ENCODE results near the gene SRL.
"Not testable (repeated sequence)": the region's sequence is repeated elsewhere in the genome, so short reads cannot be mapped to it uniquely, and the experiment has no call there.

The SRL gene

GRCh38 chr16:4166821-4167220, 75.1 kb downstream of the SRL start:
- H3K4me3 ChIP-seq = no peak overlapping the region
- H3K4me1 ChIP-seq = no peaks in the 10 kb centered on the region
- H3K9me3 ChIP-seq = no peaks in the 10 kb centered on the region
- no peaks in the 10 kb centered on the region for H3K27me3 ChIP-seq (ENCODE audit: low read depth)
- no peaks in the 10 kb centered on the region for H3K36me3 ChIP-seq (replicated peaks)
- in situ Hi-C loops (cut with MboI; ENCODE audit: low sequenced_read_pairs) = no loop called here
- DNase-seq (ENCODE audit: low spot score in 2 of 2) = no peak

- Histone ChIP-seq H3K36me3 (replicated peaks) (no peaks in the 10 kb centered on the region), H3K4me3 (no peak overlapping the region), H3K9me3 (no peaks in the 10 kb centered on the region; the same call in 1 of the 2 replicates), H3K27me3 (ENCODE audit: low read depth) (no peaks in the 10 kb centered on the region), H3K4me1 (no peaks in the 10 kb centered on the region)
- in situ Hi-C loops (cut with MboI; ENCODE audit: low sequenced_read_pairs) = no loop called here
- DNase-seq (ENCODE audit: low spot score in 2 of 2) = no peak
These were observed 81.0 kb downstream of the SRL start for GRCh38 chr16:4160658-4161430.

- Histone ChIP-seq H3K27me3 (ENCODE audit: low read depth) (no peaks in the 10 kb centered on the region), H3K9me3 (no peaks in the 10 kb centered on the region; the same call in 1 of the 2 replicates), H3K4me3 (no peak overlapping the region), H3K4me1 (no peaks in the 10 kb centered on the region), H3K36me3 (replicated peaks) (no peaks in the 10 kb centered on the region)
- DNase-seq (ENCODE audit: low spot score in 2 of 2) = no peak
- in situ Hi-C loops (cut with MboI; ENCODE audit: low sequenced_read_pairs) = no loop called here
These were observed 82.2 kb downstream of the SRL start for GRCh38 chr16:4159726-4160125.

GRCh38 chr16:4158143-4159093, 83.5 kb downstream of the SRL start:
- DNase-seq (ENCODE audit: low spot score in 2 of 2) = no peak
- Histone ChIP-seq H3K9me3 (no peaks in the 10 kb centered on the region; the same call in 1 of the 2 replicates), H3K27me3 (ENCODE audit: low read depth) (no peaks in the 10 kb centered on the region), H3K36me3 (replicated peaks) (no peaks in the 10 kb centered on the region), H3K4me1 (no peaks in the 10 kb centered on the region), H3K4me3 (no peak overlapping the region)
- in situ Hi-C loops (cut with MboI; ENCODE audit: low sequenced_read_pairs) = no loop called here

- H3K27me3 ChIP-seq (ENCODE audit: low read depth) = no peaks in the 10 kb centered on the region
- in situ Hi-C loops (cut with MboI; ENCODE audit: low sequenced_read_pairs) = no loop called here
- no peaks in the 10 kb centered on the region for H3K36me3 ChIP-seq (replicated peaks)
- no peak overlapping the region for H3K4me3 ChIP-seq
- H3K9me3 ChIP-seq = no peaks in the 10 kb centered on the region; the same call in 1 of the 2 replicates
- DNase-seq (ENCODE audit: low spot score in 2 of 2) = no peak
- H3K4me1 ChIP-seq = no peaks in the 10 kb centered on the region
These were observed 84.5 kb downstream of the SRL start for GRCh38 chr16:4157376-4157825.

- H3K36me3 ChIP-seq (replicated peaks); DNase-seq (ENCODE audit: low spot score in 2 of 2); H3K4me1 ChIP-seq; H3K4me3 ChIP-seq; H3K9me3 ChIP-seq; in situ Hi-C loops (cut with MboI; ENCODE audit: low sequenced_read_pairs); H3K27me3 ChIP-seq (ENCODE audit: low read depth): not testable (repeated sequence)
These were observed 85.4 kb downstream of the SRL start for GRCh38 chr16:4156503-4156902.

- H3K27me3 ChIP-seq (ENCODE audit: low read depth); H3K9me3 ChIP-seq; H3K36me3 ChIP-seq (replicated peaks); H3K4me3 ChIP-seq; DNase-seq (ENCODE audit: low spot score in 2 of 2); H3K4me1 ChIP-seq; in situ Hi-C loops (cut with MboI; ENCODE audit: low sequenced_read_pairs): not testable (repeated sequence)
These were observed 88.5 kb downstream of the SRL start for GRCh38 chr16:4153364-4153763.

- no peaks in the 10 kb centered on the region for H3K4me1 ChIP-seq
- DNase-seq (ENCODE audit: low spot score in 2 of 2) = no peak
- no peaks in the 10 kb centered on the region for H3K36me3 ChIP-seq (replicated peaks)
- H3K9me3 ChIP-seq = no peaks in the 10 kb centered on the region; the same call in 1 of the 2 replicates
- no peak overlapping the region for H3K4me3 ChIP-seq
- H3K27me3 ChIP-seq (ENCODE audit: low read depth) = no peaks in the 10 kb centered on the region
- in situ Hi-C loops (cut with MboI; ENCODE audit: low sequenced_read_pairs) = no loop called here
These were observed 89.6 kb downstream of the SRL start for GRCh38 chr16:4152267-4152666.

GRCh38 chr16:4147236-4147635, 94.6 kb downstream of the SRL start:
- no peak for DNase-seq (ENCODE audit: low spot score in 2 of 2)
- Histone ChIP-seq H3K36me3 (replicated peaks) (no peaks in the 10 kb centered on the region), H3K9me3 (no peaks in the 10 kb centered on the region), H3K4me3 (no peak overlapping the region), H3K27me3 (ENCODE audit: low read depth) (no peaks in the 10 kb centered on the region), H3K4me1 (no peaks in the 10 kb centered on the region)
- in situ Hi-C loops (cut with MboI; ENCODE audit: low sequenced_read_pairs) = no loop called here

GRCh38 chr16:4142268-4142667, 99.6 kb downstream of the SRL start:
- no peak overlapping the region for H3K4me3 ChIP-seq
- in situ Hi-C loops (cut with MboI; ENCODE audit: low sequenced_read_pairs) = no loop called here
- H3K4me1 ChIP-seq = no peaks in the 10 kb centered on the region
- H3K9me3 ChIP-seq = no peaks in the 10 kb centered on the region
- DNase-seq (ENCODE audit: low spot score in 2 of 2) = no peak
- H3K36me3 ChIP-seq (replicated peaks) = no peaks in the 10 kb centered on the region; the same call in 1 of the 2 replicates
- H3K27me3 ChIP-seq (ENCODE audit: low read depth) = no peaks in the 10 kb centered on the region

- DNase-seq (ENCODE audit: low spot score in 2 of 2) = no peak
- Histone ChIP-seq H3K4me3 (no peak overlapping the region), H3K9me3 (no peaks in the 10 kb centered on the region), H3K36me3 (replicated peaks) (no peaks in the 10 kb centered on the region; the same call in 1 of the 2 replicates), H3K4me1 (peaks cover under 1% of the 10 kb centered on the region; the same call in 1 of the 2 replicates), H3K27me3 (ENCODE audit: low read depth) (no peaks in the 10 kb centered on the region)
- in situ Hi-C loops (cut with MboI; ENCODE audit: low sequenced_read_pairs) = no loop called here
These were observed 100.3 kb downstream of the SRL start for GRCh38 chr16:4141604-4142003.

- Histone ChIP-seq H3K4me1 (peaks cover 3% of the 10 kb centered on the region; the same call in 1 of the 2 replicates), H3K4me3 (no peak overlapping the region), H3K36me3 (replicated peaks) (no peaks in the 10 kb centered on the region; the same call in 1 of the 2 replicates), H3K27me3 (ENCODE audit: low read depth) (no peaks in the 10 kb centered on the region), H3K9me3 (no peaks in the 10 kb centered on the region)
- peak in 1 of 2 experiments; percentile 19 for DNase-seq (ENCODE audit: low spot score in 2 of 2)
- in situ Hi-C loops (cut with MboI; ENCODE audit: low sequenced_read_pairs) = no loop called here
These were observed 101.2 kb downstream of the SRL start for GRCh38 chr16:4140652-4141051.

GRCh38 chr16:4139968-4140367, 101.9 kb downstream of the SRL start:
- Histone ChIP-seq H3K9me3 (no peaks in the 10 kb centered on the region), H3K36me3 (replicated peaks) (no peaks in the 10 kb centered on the region; the same call in 1 of the 2 replicates), H3K4me1 (peaks cover 3% of the 10 kb centered on the region; the same call in 1 of the 2 replicates), H3K4me3 (no peak overlapping the region), H3K27me3 (ENCODE audit: low read depth) (no peaks in the 10 kb centered on the region)
- in situ Hi-C loops (cut with MboI; ENCODE audit: low sequenced_read_pairs) = no loop called here
- no peak for DNase-seq (ENCODE audit: low spot score in 2 of 2)

Measured in HAP-1 (cell line).